Neural cell (in vitro differentiated cells): ENCODE measurements around the gene RANBP3. TPM values are rescaled to one million over a fixed set of nuclear protein-coding genes. Genes with fewer than 3 reads are reported as not detected.

Experiments used
- H2AFZ ChIP-seq: fragments of 200-600, 300-800 bp; sonication (generic), shearing (Covaris generic); 2 replicates; pipeline ENCODE4 v1.6.0; 2014; ENCODE audit warnings: low read depth, mild to moderate bottlenecking, antibody characterized with exemption, low read length, moderate library complexity
- H3F3A ChIP-seq: fragments of 200-600 bp; shearing (Covaris generic); 2 replicates; pipeline ENCODE4 v1.6.1; 2016; ENCODE audit warnings: mild to moderate bottlenecking, moderate library complexity, mixed read lengths, antibody characterized with exemption, low read length; ENCODE audit not compliant: insufficient read depth, poor library complexity, severe bottlenecking
- H3K27ac ChIP-seq: fragments of 200-600, 300-800 bp; sonication (generic), shearing (Covaris generic); 2 replicates; pipeline ENCODE4 v1.5.1; 2014; ENCODE audit warnings: mild to moderate bottlenecking, low read length, moderate library complexity
- H3K27me3 ChIP-seq: fragments of 300-800, 200-600 bp; sonication (generic), shearing (Covaris generic); 2 replicates; pipeline ENCODE4 v1.6.0; 2014; ENCODE audit warnings: mild to moderate bottlenecking, low read depth, low read length, moderate library complexity; ENCODE audit not compliant: insufficient read depth
- H3K36me3 ChIP-seq: fragments of 300-800, 200-600 bp; sonication (generic), shearing (Covaris generic); 2 replicates; pipeline ENCODE4 v1.5.1; 2014; ENCODE audit warnings: mild to moderate bottlenecking, antibody characterized with exemption, low read length, moderate library complexity; ENCODE audit not compliant: insufficient read depth
- H3K4me2 ChIP-seq: fragments of 300-800, 200-600 bp; sonication (generic), shearing (Covaris generic); 2 replicates; pipeline ENCODE4 v1.6.0; 2014; ENCODE audit warnings: mild to moderate bottlenecking, low read length
- H3K4me3 ChIP-seq: fragments of 300-800, 200-600 bp; sonication (generic), shearing (Covaris generic); 2 replicates; pipeline ENCODE4 v1.5.1; 2014; ENCODE audit warnings: mild to moderate bottlenecking, low read length, moderate library complexity
- H3K79me2 ChIP-seq: fragments of 200-600 bp; shearing (Covaris generic); replicated peaks from 2 replicates; pipeline ENCODE4 v1.6.0; 2014; ENCODE audit warnings: mild to moderate bottlenecking, low read length, moderate library complexity; ENCODE audit not compliant: insufficient read depth
- H3K9ac ChIP-seq: fragments of 300-800, 200-600 bp; sonication (generic), shearing (Covaris generic); 2 replicates; pipeline ENCODE4 v1.6.1; 2016; ENCODE audit warnings: mild to moderate bottlenecking, low read length, mixed read lengths
- H3K9me2 ChIP-seq: fragments of 200-600 bp; shearing (Covaris generic); 2 replicates; pipeline ENCODE4 v1.6.1; 2016; ENCODE audit warnings: mild to moderate bottlenecking, low read length, mixed read lengths; ENCODE audit not compliant: insufficient read depth
- H3K9me3 ChIP-seq: fragments of 200-600, 300-800 bp; sonication (generic), shearing (Covaris generic); 2 replicates; pipeline ENCODE4 v1.6.1; 2016; ENCODE audit warnings: mild to moderate bottlenecking, mixed run types, low read length, moderate library complexity, mixed read lengths
- H4K20me1 ChIP-seq: fragments of 200-600 bp; shearing (Covaris generic); 2 replicates; pipeline ENCODE4 v1.6.1; 2016; ENCODE audit warnings: mild to moderate bottlenecking, mixed run types; ENCODE audit not compliant: insufficient read depth
- CTCF ChIP-seq: fragments of 450-650 bp; IDR thresholded peaks from 2 replicates; pipeline ENCODE4 v1.5.1; 2014; ENCODE audit warnings: antibody characterized with exemption, mild to moderate bottlenecking, moderate library complexity; ENCODE audit not compliant: poor library complexity, severe bottlenecking
- EP300 ChIP-seq: fragments of 450-650 bp; conservative IDR thresholded peaks from 2 replicates; pipeline ENCODE4 v1.6.1; 2014; ENCODE audit warnings: antibody characterized with exemption, mild to moderate bottlenecking, moderate library complexity; ENCODE audit not compliant: poor library complexity, severe bottlenecking
- EZH2 ChIP-seq: fragments of 200-600, 300-800 bp; shearing (Covaris generic), sonication (generic); IDR thresholded peaks from 2 replicates; pipeline ENCODE4 v1.6.1; 2014; ENCODE audit warnings: antibody characterized with exemption, low read length, borderline replicate concordance, mild to moderate bottlenecking; ENCODE audit not compliant: insufficient read depth, poor library complexity, severe bottlenecking
- MXI1 ChIP-seq: fragments of 450-650 bp; conservative IDR thresholded peaks from 2 replicates; pipeline ENCODE4 v1.6.1; 2014; ENCODE audit warnings: antibody characterized with exemption, mild to moderate bottlenecking; ENCODE audit not compliant: poor library complexity, severe bottlenecking
- POLR2AphosphoS5 ChIP-seq: IDR thresholded peaks from 2 replicates; pipeline ENCODE4 v1.6.1; 2012
- RAD21 ChIP-seq: fragments of 450-650 bp; conservative IDR thresholded peaks from 2 replicates; pipeline ENCODE4 v1.6.1; 2014; ENCODE audit warnings: antibody characterized with exemption, mild to moderate bottlenecking, moderate library complexity
- REST ChIP-seq: IDR thresholded peaks from 2 replicates; pipeline ENCODE4 v1.6.1; 2012; ENCODE audit warnings: borderline replicate concordance
- SMC3 ChIP-seq: fragments of 450-650 bp; conservative IDR thresholded peaks from 2 replicates; pipeline ENCODE4 v1.6.1; 2014; ENCODE audit warnings: antibody characterized with exemption, mild to moderate bottlenecking, moderate library complexity; ENCODE audit not compliant: poor library complexity
- TAF1 ChIP-seq: IDR thresholded peaks from 2 replicates; pipeline ENCODE4 v1.6.1; 2012; ENCODE audit warnings: low read depth
- polyA plus RNA-seq: library from polyadenylated mRNA; depleted of rRNA; stranded (reverse); fragments of >200 nt; gene quantifications from 2 replicates; pipeline ENCODE4 v1.2.3, GENCODE V29; 2014

RANBP3 gene
- polyA plus RNA-seq, 1 donor from 2014 or later = 67.6 TPM

GRCh38 chr19:5992756-5993155 lies 14.8 kb upstream of the RANBP3 start:
- Histone ChIP-seq H3K27ac (no peak overlapping the region), H4K20me1 (no peaks in the 10 kb centered on the region), H3K4me2 (no peak overlapping the region), H3K36me3 (no peaks in the 10 kb centered on the region), H3F3A (no peaks in the 10 kb centered on the region), H3K27me3 (no peaks in the 10 kb centered on the region), H3K9me2 (no peaks in the 10 kb centered on the region), H3K4me3 (no peak overlapping the region), H3K9ac (no peak overlapping the region), H3K79me2 (no peaks in the 10 kb centered on the region), H2AFZ (no peak overlapping the region), H3K9me3 (no peaks in the 10 kb centered on the region)
- TF ChIP-seq SMC3 (no peak), POLR2AphosphoS5 (no peak), TAF1 (no peak), CTCF (no peak), RAD21 (no peak), EZH2 (no peak), MXI1 (no peak), REST (no peak)

- no peak overlapping the region for H3K27ac ChIP-seq
Measured at GRCh38 chr19:5991244-5991838, 13.4 kb upstream of the RANBP3 start.

More at GRCh38 chr19:5991244-5991838, 13.4 kb upstream of the RANBP3 start:
- Histone ChIP-seq H3K79me2 (no peaks in the 10 kb centered on the region), H3K27me3 (no peaks in the 10 kb centered on the region), H3K9ac (no peak overlapping the region), H3K36me3 (no peaks in the 10 kb centered on the region), H3K9me3 (no peaks in the 10 kb centered on the region), H2AFZ (no peak overlapping the region), H3K4me2 (no peak overlapping the region), H4K20me1 (no peaks in the 10 kb centered on the region), H3F3A (no peaks in the 10 kb centered on the region), H3K4me3 (no peak overlapping the region), H3K9me2 (no peaks in the 10 kb centered on the region)
- TF ChIP-seq TAF1 (no peak), SMC3 (no peak), REST (no peak), CTCF (no peak), EZH2 (no peak), MXI1 (no peak), EP300 (no peak), POLR2AphosphoS5 (no peak)
